Measurements from ENCODE around the gene CAMK2D. TPM values are rescaled to one million over a fixed set of nuclear protein-coding genes. Genes with fewer than 3 reads are reported as not detected.

CAMK2D gene
- total RNA-seq, 1 experiment from 2014 or later, result 15.4 TPM

DNA sequence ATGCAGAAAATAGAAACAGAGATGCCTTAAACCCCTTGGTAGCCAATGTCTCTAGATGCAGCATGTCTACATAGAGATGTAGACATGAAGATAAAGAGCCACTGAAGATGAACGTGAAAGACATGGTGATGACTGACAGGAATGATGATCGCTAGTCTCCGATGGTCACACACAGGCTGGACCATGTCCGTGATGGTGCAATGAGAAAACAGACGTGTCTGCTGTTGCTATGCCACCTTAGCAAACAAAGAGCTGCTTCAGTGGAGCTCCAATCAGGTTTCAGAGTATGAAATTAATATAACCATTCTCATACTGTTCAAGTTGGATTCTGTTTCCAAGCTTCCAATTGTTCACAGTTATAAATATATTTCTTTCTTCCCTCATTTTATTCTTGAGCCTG lies 256.5 kb downstream of the CAMK2D start:
- no peak overlapping the region for H3K4me3 ChIP-seq (ENCODE audit: low read length)
- no peaks in the 10 kb centered on the region for H3K9me3 ChIP-seq (ENCODE audit: low read length)
- H3K27me3 ChIP-seq (ENCODE audit: low read length), result no peaks in the 10 kb centered on the region
- no peak overlapping the region for H3K27ac ChIP-seq (ENCODE audit: low read length)
- POLR2A ChIA-PET (ENCODE audit: unreplicated experiment), result no interaction called here
- H3K9ac ChIP-seq (ENCODE audit: low read length), result no peak overlapping the region
- no peaks in the 10 kb centered on the region for H3F3A ChIP-seq (ENCODE audit: low read length, unreplicated experiment)
- H3K79me2 ChIP-seq (ENCODE audit: low read length), result no peaks in the 10 kb centered on the region
- no peak for ATAC-seq
- 0 out of 2 replicates have a peak, but pooled peaks cover 4% of the 10 kb centered on the region for H3K4me1 ChIP-seq (ENCODE audit: insufficient read depth, low read length)
- no peaks in the 10 kb centered on the region for H4K20me1 ChIP-seq (ENCODE audit: low read length)
- H3K4me2 ChIP-seq (ENCODE audit: low read length), result no peak overlapping the region
- DNase-seq, result no peak
- no peaks in the 10 kb centered on the region for H3K9me2 ChIP-seq (replicated peaks; ENCODE audit: low read length)
- no peak overlapping the region for H2AFZ ChIP-seq (ENCODE audit: low read length)
- TF ChIP-seq EZH2 (IDR thresholded peaks at IDR 0.05; ENCODE audit: low read length, unreplicated experiment), result no peak
- no peaks in the 10 kb centered on the region for H3K36me3 ChIP-seq (ENCODE audit: low read depth, low read length)
- BruUV-seq (replicated peaks), result no TSS peak
- intact Hi-C loops (cut with micrococcal nuclease), result no loop called here
- CTCF ChIA-PET, result no interaction called here

DNA sequence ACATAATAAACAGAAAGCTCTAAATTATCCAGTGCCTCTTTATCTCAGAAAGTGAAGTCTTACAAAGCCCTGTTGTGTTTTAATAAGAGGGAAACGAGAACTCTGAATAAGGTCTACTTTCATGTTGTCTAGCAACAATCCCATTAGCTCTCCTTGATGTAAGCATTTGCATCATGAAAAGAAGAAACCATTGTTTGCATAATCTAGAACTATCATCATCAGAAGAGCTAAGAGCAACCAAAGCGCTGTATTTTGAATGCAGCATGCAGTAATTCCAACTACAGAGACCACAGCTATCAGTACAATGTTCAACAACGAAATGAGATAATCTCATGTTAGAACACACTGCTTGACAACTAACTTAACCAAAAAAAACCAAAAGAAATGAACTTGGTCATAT lies 257.1 kb downstream of the CAMK2D start:
- H3K4me2 ChIP-seq (ENCODE audit: low read length), result no peak overlapping the region
- no TSS peak for BruUV-seq (replicated peaks)
- intact Hi-C loops (cut with micrococcal nuclease), result no loop called here

DNA sequence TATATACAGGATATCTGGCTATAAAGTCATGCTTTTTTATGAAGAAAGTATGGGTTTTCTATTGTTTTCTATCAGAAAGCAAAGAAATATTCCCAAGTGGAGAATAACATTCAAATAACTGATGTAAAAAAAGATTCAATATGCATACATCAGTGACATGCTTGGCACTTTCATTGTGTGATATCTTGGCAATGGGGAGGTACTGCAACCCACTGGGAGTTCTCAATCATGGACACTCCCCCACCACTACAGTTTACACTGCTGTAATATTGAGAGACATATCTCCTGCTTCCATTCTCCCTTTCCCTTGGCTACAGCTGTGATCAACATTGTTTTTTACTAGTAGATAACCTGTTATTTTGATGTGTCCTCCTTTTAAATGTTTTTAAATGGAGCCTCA lies 257.8 kb downstream of the CAMK2D start:
- H3K4me2 ChIP-seq (ENCODE audit: low read length), result no peak overlapping the region
- intact Hi-C loops (cut with micrococcal nuclease), result no loop called here
- no peak overlapping the region for H3K4me3 ChIP-seq (ENCODE audit: low read length)
- no peaks in the 10 kb centered on the region for H3K27me3 ChIP-seq (ENCODE audit: low read length)
- no peaks in the 10 kb centered on the region for H3K79me2 ChIP-seq (ENCODE audit: low read length)
- ChIA-PET CTCF (no interaction called here), POLR2A (ENCODE audit: unreplicated experiment) (no interaction called here)
- no peak overlapping the region for H2AFZ ChIP-seq (ENCODE audit: low read length)
- H3K9ac ChIP-seq (ENCODE audit: low read length), result no peak overlapping the region
- H3K36me3 ChIP-seq (ENCODE audit: low read depth, low read length), result no peaks in the 10 kb centered on the region
- no peak for TF ChIP-seq EZH2 (IDR thresholded peaks at IDR 0.05; ENCODE audit: low read length, unreplicated experiment)
- TF ChIP-seq, protein P1, sequence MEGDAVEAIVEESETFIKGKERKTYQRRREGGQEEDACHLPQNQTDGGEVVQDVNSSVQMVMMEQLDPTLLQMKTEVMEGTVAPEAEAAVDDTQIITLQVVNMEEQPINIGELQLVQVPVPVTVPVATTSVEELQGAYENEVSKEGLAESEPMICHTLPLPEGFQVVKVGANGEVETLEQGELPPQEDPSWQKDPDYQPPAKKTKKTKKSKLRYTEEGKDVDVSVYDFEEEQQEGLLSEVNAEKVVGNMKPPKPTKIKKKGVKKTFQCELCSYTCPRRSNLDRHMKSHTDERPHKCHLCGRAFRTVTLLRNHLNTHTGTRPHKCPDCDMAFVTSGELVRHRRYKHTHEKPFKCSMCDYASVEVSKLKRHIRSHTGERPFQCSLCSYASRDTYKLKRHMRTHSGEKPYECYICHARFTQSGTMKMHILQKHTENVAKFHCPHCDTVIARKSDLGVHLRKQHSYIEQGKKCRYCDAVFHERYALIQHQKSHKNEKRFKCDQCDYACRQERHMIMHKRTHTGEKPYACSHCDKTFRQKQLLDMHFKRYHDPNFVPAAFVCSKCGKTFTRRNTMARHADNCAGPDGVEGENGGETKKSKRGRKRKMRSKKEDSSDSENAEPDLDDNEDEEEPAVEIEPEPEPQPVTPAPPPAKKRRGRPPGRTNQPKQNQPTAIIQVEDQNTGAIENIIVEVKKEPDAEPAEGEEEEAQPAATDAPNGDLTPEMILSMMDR (conservative IDR thresholded peaks at IDR 0.05; ENCODE audit: low read depth, low read length), result no peak
- TF ChIP-seq EZH2phosphoT487 (IDR thresholded peaks at IDR 0.05; ENCODE audit: borderline replicate concordance, low read length), result no peak
- H3K9me3 ChIP-seq (ENCODE audit: low read length), result no peaks in the 10 kb centered on the region
- no peaks in the 10 kb centered on the region for H4K20me1 ChIP-seq (ENCODE audit: low read length)
- H3F3A ChIP-seq (ENCODE audit: low read length, unreplicated experiment), result no peaks in the 10 kb centered on the region
- H3K27ac ChIP-seq (ENCODE audit: low read length), result no peak overlapping the region
- peaks cover 10% of the 10 kb centered on the region; the same call in 1 of the 2 replicates for H3K4me1 ChIP-seq (ENCODE audit: insufficient read depth, low read length)
- ATAC-seq (no peak), DNase-seq (no peak)
- no TSS peak for BruUV-seq (replicated peaks)
- no peaks in the 10 kb centered on the region for H3K9me2 ChIP-seq (replicated peaks; ENCODE audit: low read length)

More for the DNA sequence above, 257.1 kb downstream of the CAMK2D start:
- Histone ChIP-seq H3K4me3 (ENCODE audit: low read length) (no peak overlapping the region), H2AFZ (ENCODE audit: low read length) (no peak overlapping the region), H3K9me3 (ENCODE audit: low read length) (no peaks in the 10 kb centered on the region), H3K36me3 (ENCODE audit: low read depth, low read length) (no peaks in the 10 kb centered on the region), H3K27ac (ENCODE audit: low read length) (no peak overlapping the region), H3K27me3 (ENCODE audit: low read length) (no peaks in the 10 kb centered on the region), H3K9me2 (replicated peaks; ENCODE audit: low read length) (no peaks in the 10 kb centered on the region), H4K20me1 (ENCODE audit: low read length) (no peaks in the 10 kb centered on the region), H3F3A (ENCODE audit: low read length, unreplicated experiment) (no peaks in the 10 kb centered on the region), H3K4me1 (ENCODE audit: insufficient read depth, low read length) (peaks cover 7% of the 10 kb centered on the region; the same call in 1 of the 2 replicates), H3K9ac (ENCODE audit: low read length) (no peak overlapping the region), H3K79me2 (ENCODE audit: low read length) (no peaks in the 10 kb centered on the region)
- ChIA-PET CTCF (no interaction called here), POLR2A (ENCODE audit: unreplicated experiment) (no interaction called here)
- DNase-seq, result no peak
- TF ChIP-seq EZH2 (IDR thresholded peaks at IDR 0.05; ENCODE audit: low read length, unreplicated experiment), result no peak
- ATAC-seq, result no peak

- intact Hi-C loops (cut with micrococcal nuclease), result no loop called here
- Histone ChIP-seq H3K4me3 (ENCODE audit: low read length) (no peak overlapping the region), H3K4me2 (ENCODE audit: low read length) (no peak overlapping the region), H3K36me3 (ENCODE audit: low read depth, low read length) (no peaks in the 10 kb centered on the region), H3K9ac (ENCODE audit: low read length) (no peak overlapping the region), H3F3A (ENCODE audit: low read length, unreplicated experiment) (no peaks in the 10 kb centered on the region), H4K20me1 (ENCODE audit: low read length) (no peaks in the 10 kb centered on the region), H3K9me2 (replicated peaks; ENCODE audit: low read length) (no peaks in the 10 kb centered on the region), H3K79me2 (ENCODE audit: low read length) (no peaks in the 10 kb centered on the region), H2AFZ (ENCODE audit: low read length) (no peak overlapping the region), H3K27ac (ENCODE audit: low read length) (peak overlapping the region; percentile 39), H3K4me1 (ENCODE audit: insufficient read depth, low read length) (peaks cover 10% of the 10 kb centered on the region; the same call in 1 of the 2 replicates), H3K9me3 (ENCODE audit: low read length) (no peaks in the 10 kb centered on the region), H3K27me3 (ENCODE audit: low read length) (no peaks in the 10 kb centered on the region)
- CTCF ChIA-PET, result no interaction called here
- TF ChIP-seq EZH2 (IDR thresholded peaks at IDR 0.05; ENCODE audit: low read length, unreplicated experiment), result no peak
- TF ChIP-seq, protein P1 (conservative IDR thresholded peaks at IDR 0.05; ENCODE audit: low read depth, low read length), result no peak
- TF ChIP-seq EZH2phosphoT487 (IDR thresholded peaks at IDR 0.05; ENCODE audit: borderline replicate concordance, low read length), result no peak
- BruUV-seq (replicated peaks), result no TSS peak
- POLR2A ChIA-PET (ENCODE audit: unreplicated experiment), result no interaction called here
- DNase-seq (no peak), ATAC-seq (no peak)
Observed at GRCh38 chr4:113502906-113503305, 258.6 kb downstream of the CAMK2D start.
